GM18909 (cell line): ENCODE data around the gene HMCN2.

Experiments
- ATAC-seq: cut with Tn5 transposase; IDR thresholded peaks from one replicate; pipeline ENCODE4 v1.9.1; 2021; ENCODE audit warnings: mild to moderate bottlenecking; ENCODE audit not compliant: unreplicated experiment, poor library complexity

HMCN2 gene

GRCh38 chr9:130288926-130289690 is 23.5 kb downstream of the HMCN2 start:
- no peak for ATAC-seq

- ATAC-seq, result no peak
Observed at GRCh38 chr9:130289711-130290241, 24.2 kb downstream of the HMCN2 start.

- ATAC-seq, result no peak
Observed at GRCh38 chr9:130290291-130291181, 25.0 kb downstream of the HMCN2 start.

GRCh38 chr9:130291474-130291873 is 25.9 kb downstream of the HMCN2 start:
- ATAC-seq, result no peak

- no peak for ATAC-seq
Observed at GRCh38 chr9:130292106-130292505, 26.5 kb downstream of the HMCN2 start.

GRCh38 chr9:130294664-130295063 is 29.1 kb downstream of the HMCN2 start:
- ATAC-seq, result no peak

GRCh38 chr9:130295431-130295830 is 29.9 kb downstream of the HMCN2 start:
- ATAC-seq, result no peak

- no peak for ATAC-seq
Observed at GRCh38 chr9:130295945-130296782, 30.6 kb downstream of the HMCN2 start.

- no peak for ATAC-seq
Observed at GRCh38 chr9:130296783-130297055, 31.2 kb downstream of the HMCN2 start.

- ATAC-seq, result no peak
Observed at GRCh38 chr9:130297371-130297770, 31.8 kb downstream of the HMCN2 start.

- no peak for ATAC-seq
Observed at GRCh38 chr9:130298662-130299279, 33.2 kb downstream of the HMCN2 start.

GRCh38 chr9:130299785-130300615 is 34.4 kb downstream of the HMCN2 start:
- ATAC-seq, result no peak

GRCh38 chr9:130300739-130301138 is 35.2 kb downstream of the HMCN2 start:
- no peak for ATAC-seq

GRCh38 chr9:130301483-130302286 is 36.1 kb downstream of the HMCN2 start:
- ATAC-seq, result no peak

GRCh38 chr9:130302785-130303612 is 37.4 kb downstream of the HMCN2 start:
- ATAC-seq, result no peak

GRCh38 chr9:130303613-130304055 is 38.1 kb downstream of the HMCN2 start:
- ATAC-seq, result no peak

GRCh38 chr9:130304116-130304515 is 38.6 kb downstream of the HMCN2 start:
- ATAC-seq, result no peak

- ATAC-seq, result no peak
Observed at GRCh38 chr9:130304643-130305042, 39.1 kb downstream of the HMCN2 start.
